ENCODE data around the gene EMID1. TPM values are rescaled to one million over a fixed set of nuclear protein-coding genes. Genes with fewer than 3 reads are reported as not detected.

Gene EMID1
- total and polyA plus RNA-seq, 3 donors from 2014 or later, result 6.2 to 7.5 (median 7.0) TPM

- no peak overlapping the region for H3K27ac ChIP-seq
- intact Hi-C loops (cut with DNase I; ENCODE audit: low total_unique reads), result no loop called here
Measured at GRCh38 chr22:29201782-29202181, 3.9 kb upstream of the EMID1 start.

GRCh38 chr22:29202212-29203192 is 3.2 kb upstream of the EMID1 start:
- Histone ChIP-seq H3K27ac (no peak overlapping the region), H3K36me3 (ENCODE audit: low read depth, missing control alignments) (no peaks in the 10 kb centered on the region), H3K9me3 (no peaks in the 10 kb centered on the region), H3K4me3 (no peak overlapping the region), H3K27me3 (no peaks in the 10 kb centered on the region), H3K4me1 (peaks cover 5% of the 10 kb centered on the region)
- intact Hi-C loops (cut with DNase I; ENCODE audit: low total_unique reads), result no loop called here
- WGBS, 2 donors, result 65 to 66% methylated on average over 7 to 21 of the region's 24 CpGs
- TF ChIP-seq POLR2A (IDR thresholded peaks at IDR 0.05) (no peak), CTCF (IDR thresholded peaks at IDR 0.05) (peak in 1 of 3 experiments; percentile 15)
- DNase-seq, result no peak

More at GRCh38 chr22:29201782-29202181, 3.9 kb upstream of the EMID1 start:
- peaks cover 5% of the 10 kb centered on the region for H3K4me1 ChIP-seq
- TF ChIP-seq CTCF (IDR thresholded peaks at IDR 0.05) (no peak), POLR2A (IDR thresholded peaks at IDR 0.05) (no peak)
- no peaks in the 10 kb centered on the region for H3K9me3 ChIP-seq
- no peaks in the 10 kb centered on the region for H3K27me3 ChIP-seq
- H3K36me3 ChIP-seq (ENCODE audit: low read depth, missing control alignments), result no peaks in the 10 kb centered on the region
- WGBS, 2 donors, result 72% methylated on average over 4 to 7 of the region's 7 CpGs
- DNase-seq, result no peak
- no peak overlapping the region for H3K4me3 ChIP-seq

- 83 to 86% methylated on average over 9 of the region's 9 CpGs for WGBS, 2 donors
- intact Hi-C loops (cut with DNase I; ENCODE audit: low total_unique reads), result no loop called here
- DNase-seq, result no peak
- H3K4me1 ChIP-seq, result peaks cover 5% of the 10 kb centered on the region
- H3K27me3 ChIP-seq, result no peaks in the 10 kb centered on the region
- no peak overlapping the region for H3K27ac ChIP-seq
- H3K9me3 ChIP-seq, result no peaks in the 10 kb centered on the region
- H3K36me3 ChIP-seq (ENCODE audit: low read depth, missing control alignments), result no peaks in the 10 kb centered on the region
- H3K4me3 ChIP-seq, result no peak overlapping the region
- TF ChIP-seq POLR2A (IDR thresholded peaks at IDR 0.05) (no peak), CTCF (IDR thresholded peaks at IDR 0.05) (no peak)
Measured at GRCh38 chr22:29203488-29204454, 1.9 kb upstream of the EMID1 start.

- WGBS, 2 donors, result 82 to 83% methylated on average over 8 of the region's 8 CpGs
- no peaks in the 10 kb centered on the region for H3K27me3 ChIP-seq
- TF ChIP-seq POLR2A (IDR thresholded peaks at IDR 0.05), result no peak
- TF ChIP-seq CTCF (IDR thresholded peaks at IDR 0.05), result no peak
- H3K27ac ChIP-seq, result no peak overlapping the region
- no peak overlapping the region for H3K4me3 ChIP-seq
- H3K4me1 ChIP-seq, result peaks cover 5% of the 10 kb centered on the region
- DNase-seq, result no peak
- H3K9me3 ChIP-seq, result no peaks in the 10 kb centered on the region
- H3K36me3 ChIP-seq (ENCODE audit: low read depth, missing control alignments), result no peaks in the 10 kb centered on the region
- intact Hi-C loops (cut with DNase I; ENCODE audit: low total_unique reads), result no loop called here
Measured at GRCh38 chr22:29204455-29205183, 1.1 kb upstream of the EMID1 start.

Data from testis (tissue), 3 donors.